ENCODE data around the gene NRXN3.

The NRXN3 gene

GRCh38 chr14:78848234-78848820 is 678.2 kb downstream of the NRXN3 start:
- DNase-seq = peak; percentile 4

GRCh38 chr14:78849952-78850351 is 679.8 kb downstream of the NRXN3 start:
- DNase-seq = no peak

- no peak for DNase-seq
Measured at GRCh38 chr14:78851189-78851588, 681.0 kb downstream of the NRXN3 start.

GRCh38 chr14:78852040-78852439 is 681.9 kb downstream of the NRXN3 start:
- no peak for DNase-seq

GRCh38 chr14:78857974-78858373 is 687.8 kb downstream of the NRXN3 start:
- DNase-seq = no peak

- peak; percentile 2 for DNase-seq
Measured at GRCh38 chr14:78863143-78863542, 693.0 kb downstream of the NRXN3 start.

- DNase-seq = no peak
Measured at GRCh38 chr14:78872837-78873236, 702.7 kb downstream of the NRXN3 start.

- DNase-seq = no peak
Measured at GRCh38 chr14:78873581-78873980, 703.4 kb downstream of the NRXN3 start.

- no peak for DNase-seq
Measured at GRCh38 chr14:78875049-78875448, 704.9 kb downstream of the NRXN3 start.

GRCh38 chr14:78885884-78886283 is 715.7 kb downstream of the NRXN3 start:
- DNase-seq = no peak

- no peak for DNase-seq
Measured at GRCh38 chr14:78897443-78897842, 727.3 kb downstream of the NRXN3 start.

GRCh38 chr14:78902010-78902623 is 731.9 kb downstream of the NRXN3 start:
- no peak for DNase-seq

- DNase-seq = no peak
Measured at GRCh38 chr14:78904094-78904493, 733.9 kb downstream of the NRXN3 start.

GRCh38 chr14:78917462-78917861 is 747.3 kb downstream of the NRXN3 start:
- DNase-seq = no peak

GRCh38 chr14:78921856-78922255 is 751.7 kb downstream of the NRXN3 start:
- DNase-seq = no peak

- no peak for DNase-seq
Measured at GRCh38 chr14:78927261-78927660, 757.1 kb downstream of the NRXN3 start.

- no peak for DNase-seq
Measured at GRCh38 chr14:78933166-78933565, 763.0 kb downstream of the NRXN3 start.

GRCh38 chr14:78933948-78934524 is 763.9 kb downstream of the NRXN3 start:
- no peak for DNase-seq

GRCh38 chr14:78946949-78947348 is 776.8 kb downstream of the NRXN3 start:
- DNase-seq = no peak

GRCh38 chr14:78947681-78948080 is 777.5 kb downstream of the NRXN3 start:
- DNase-seq = no peak

GRCh38 chr14:78950649-78951048 is 780.5 kb downstream of the NRXN3 start:
- DNase-seq = no peak

- no peak for DNase-seq
Measured at GRCh38 chr14:78951602-78952001, 781.4 kb downstream of the NRXN3 start.

GRCh38 chr14:78959674-78960264 is 789.6 kb downstream of the NRXN3 start:
- peak; percentile 22 for DNase-seq

GRCh38 chr14:78967111-78967809 is 797.1 kb downstream of the NRXN3 start:
- DNase-seq = no peak

Data from activated CD4-positive, alpha-beta T cell treated with anti-CD3 and anti-CD28 coated beads, Interleukin-2, amount 50 U/mL, for 1 hour (primary cell).